ENCODE data around the gene SH3YL1.

Gene SH3YL1

DNA sequence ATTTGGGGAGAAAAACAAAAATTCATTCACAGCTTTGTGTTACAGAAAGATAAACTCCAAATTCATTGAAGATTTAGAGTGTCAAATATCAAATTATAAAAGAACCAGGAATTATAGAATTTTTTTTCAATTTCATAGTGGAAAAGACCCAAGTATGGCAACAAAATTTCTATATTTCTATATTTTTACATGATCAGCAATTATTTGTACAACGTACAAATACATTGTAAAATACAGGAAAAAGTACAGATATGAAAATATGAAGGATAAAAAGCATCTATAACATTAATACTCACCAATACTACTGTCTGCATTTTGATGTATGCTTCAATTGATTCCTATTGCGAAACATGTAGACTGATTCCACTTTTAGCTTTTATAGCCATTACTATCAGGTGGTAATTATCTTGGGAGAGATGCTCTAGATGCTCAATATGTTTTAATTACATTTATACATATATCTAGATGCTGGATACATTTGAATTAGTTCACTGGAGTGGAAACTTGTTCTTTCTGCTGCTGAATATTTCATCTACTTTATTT is 4.0 kb downstream of the SH3YL1 start:
- TF ChIP-seq, protein P1, sequence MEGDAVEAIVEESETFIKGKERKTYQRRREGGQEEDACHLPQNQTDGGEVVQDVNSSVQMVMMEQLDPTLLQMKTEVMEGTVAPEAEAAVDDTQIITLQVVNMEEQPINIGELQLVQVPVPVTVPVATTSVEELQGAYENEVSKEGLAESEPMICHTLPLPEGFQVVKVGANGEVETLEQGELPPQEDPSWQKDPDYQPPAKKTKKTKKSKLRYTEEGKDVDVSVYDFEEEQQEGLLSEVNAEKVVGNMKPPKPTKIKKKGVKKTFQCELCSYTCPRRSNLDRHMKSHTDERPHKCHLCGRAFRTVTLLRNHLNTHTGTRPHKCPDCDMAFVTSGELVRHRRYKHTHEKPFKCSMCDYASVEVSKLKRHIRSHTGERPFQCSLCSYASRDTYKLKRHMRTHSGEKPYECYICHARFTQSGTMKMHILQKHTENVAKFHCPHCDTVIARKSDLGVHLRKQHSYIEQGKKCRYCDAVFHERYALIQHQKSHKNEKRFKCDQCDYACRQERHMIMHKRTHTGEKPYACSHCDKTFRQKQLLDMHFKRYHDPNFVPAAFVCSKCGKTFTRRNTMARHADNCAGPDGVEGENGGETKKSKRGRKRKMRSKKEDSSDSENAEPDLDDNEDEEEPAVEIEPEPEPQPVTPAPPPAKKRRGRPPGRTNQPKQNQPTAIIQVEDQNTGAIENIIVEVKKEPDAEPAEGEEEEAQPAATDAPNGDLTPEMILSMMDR (IDR thresholded peaks at IDR 0.05): no peak

DNA sequence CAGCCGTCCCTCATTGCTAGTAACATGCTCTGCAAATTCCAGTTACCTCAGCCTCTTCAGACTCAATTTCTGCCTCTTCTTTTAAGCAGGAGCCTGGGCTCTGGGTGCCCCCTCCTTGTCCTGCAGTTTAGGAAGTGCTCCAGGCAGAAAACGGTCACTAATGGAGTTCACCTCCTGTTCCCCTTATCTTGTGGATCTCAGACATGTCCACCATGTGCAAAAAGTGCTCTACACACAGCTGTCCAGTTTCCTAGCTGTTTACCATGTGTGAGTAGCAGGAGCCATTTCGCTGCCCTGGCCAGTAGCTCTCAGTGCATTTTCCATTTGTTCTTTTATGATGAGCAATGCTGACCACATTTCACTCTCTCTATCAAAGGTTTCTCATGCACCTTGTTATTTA is 4.9 kb downstream of the SH3YL1 start:
- TF ChIP-seq, protein P1 (IDR thresholded peaks at IDR 0.05): no peak

DNA sequence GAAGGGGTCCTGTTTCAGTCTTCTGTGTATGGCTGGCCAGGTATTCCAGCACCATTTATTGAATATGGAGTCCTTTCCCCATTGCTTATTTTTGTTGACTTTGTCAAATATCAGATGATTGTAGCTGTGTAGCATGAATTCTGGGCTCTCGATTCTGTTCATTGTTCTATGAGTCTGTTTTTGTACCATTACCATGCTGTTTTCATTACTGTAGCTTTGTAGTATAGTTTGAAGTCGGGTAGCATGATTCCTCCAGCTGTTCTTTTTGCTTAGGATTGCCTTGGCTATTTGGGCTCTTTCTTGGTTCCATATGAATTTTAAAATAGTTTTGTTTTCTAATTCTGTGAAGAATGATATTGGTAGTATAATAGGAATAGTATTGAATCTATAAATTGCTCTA is 6.0 kb downstream of the SH3YL1 start:
- TF ChIP-seq, protein P1 (IDR thresholded peaks at IDR 0.05): no peak

DNA sequence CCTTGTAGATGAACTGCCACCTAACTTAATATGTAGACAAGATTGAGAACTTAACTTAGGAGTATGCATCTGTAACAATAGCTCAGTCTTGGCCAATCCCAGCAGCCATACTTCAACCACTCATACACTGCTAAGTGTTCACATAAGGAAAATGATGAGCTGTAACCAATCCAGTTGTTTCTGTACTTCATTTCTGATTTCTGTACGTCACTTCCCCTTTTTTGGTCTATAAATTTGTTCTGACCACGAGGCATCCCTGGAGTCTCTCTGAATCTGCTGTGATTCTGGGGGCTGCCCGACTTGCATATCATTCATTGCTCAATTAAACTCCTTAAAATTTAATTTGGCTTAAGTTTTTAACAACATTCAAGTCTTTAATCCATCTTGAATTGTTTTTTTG is 6.4 kb downstream of the SH3YL1 start:
- TF ChIP-seq, protein P1 (IDR thresholded peaks at IDR 0.05): no peak

DNA sequence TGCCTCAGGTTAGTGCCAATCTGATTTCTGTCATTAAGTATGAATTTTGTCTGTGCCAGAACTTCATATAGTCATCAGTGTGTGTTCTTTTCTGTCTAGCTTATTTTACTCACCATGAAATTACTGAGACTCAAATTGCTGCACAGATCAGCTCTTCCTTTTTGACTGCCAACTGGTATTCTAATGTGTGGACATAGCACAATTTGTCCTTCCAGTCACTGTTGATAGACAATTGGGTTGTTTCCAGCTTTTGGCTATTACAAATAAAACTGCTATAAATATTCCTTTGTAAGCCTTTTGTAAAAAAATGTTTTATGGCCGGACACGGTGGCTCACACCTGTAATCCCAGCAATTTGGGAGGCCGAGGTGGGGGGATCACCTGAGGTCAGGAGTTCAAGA is 7.7 kb downstream of the SH3YL1 start:
- TF ChIP-seq, protein P1 (IDR thresholded peaks at IDR 0.05): no peak

DNA sequence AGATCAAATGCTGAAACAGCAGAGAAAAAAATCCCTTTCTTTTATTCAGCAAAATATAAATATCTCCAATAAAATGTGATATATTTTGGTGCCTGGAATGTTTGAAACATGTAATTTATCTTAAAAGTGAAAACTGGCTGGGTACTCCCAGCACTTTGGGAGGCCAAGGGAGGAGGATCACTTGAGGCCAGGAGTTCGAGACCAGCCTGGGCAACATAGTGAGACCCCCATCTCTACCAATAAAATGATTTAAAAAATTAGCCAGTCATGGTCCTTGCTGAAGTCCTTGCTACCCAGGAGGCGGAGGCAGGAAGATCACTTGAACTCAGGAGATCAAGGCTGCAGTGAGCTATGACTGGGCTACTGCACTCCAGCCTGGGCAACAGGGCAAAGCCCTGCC is 8.6 kb downstream of the SH3YL1 start:
- TF ChIP-seq, protein P1 (IDR thresholded peaks at IDR 0.05): no peak

DNA sequence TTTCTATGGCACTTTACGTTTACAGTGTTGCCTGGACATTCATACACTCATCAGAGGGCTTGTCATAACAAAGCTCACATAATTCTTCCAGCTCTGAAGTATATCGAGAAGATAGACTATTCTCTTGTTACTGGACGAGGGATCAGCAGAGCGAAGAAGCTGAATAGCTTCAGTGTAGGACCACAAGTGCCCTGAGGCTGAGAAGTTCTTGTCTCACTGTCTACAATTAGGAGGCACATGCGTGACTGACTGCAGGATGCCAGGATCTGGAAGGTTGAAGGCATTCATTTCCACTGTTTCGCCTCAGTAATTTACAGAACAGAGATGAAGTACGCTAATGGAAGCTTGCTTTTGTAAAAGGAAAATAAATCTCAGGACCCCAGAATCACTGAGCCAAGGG is 9.6 kb downstream of the SH3YL1 start:
- TF ChIP-seq, protein P1 (IDR thresholded peaks at IDR 0.05): no peak

DNA sequence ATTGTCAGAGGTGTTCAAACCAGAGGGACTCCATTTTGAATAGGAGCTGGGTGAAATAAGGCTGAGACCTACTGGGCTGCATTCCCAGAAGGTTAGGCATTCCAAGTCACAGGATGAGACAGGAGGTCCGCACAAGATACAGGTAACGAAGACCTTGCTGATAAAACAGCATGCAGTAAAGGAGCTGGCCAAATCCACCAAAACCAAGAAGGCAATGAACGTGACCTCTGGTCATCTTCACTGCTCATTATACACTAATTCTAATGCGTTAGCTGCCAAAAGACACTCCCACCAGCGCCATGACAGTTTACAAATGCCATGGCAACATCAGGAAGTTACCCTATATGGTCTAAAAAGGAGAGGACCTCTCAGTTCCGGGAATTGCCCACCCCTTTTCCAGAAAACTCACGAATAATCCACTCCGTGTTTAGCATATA is 10.6 kb downstream of the SH3YL1 start:
- TF ChIP-seq, protein P1 (IDR thresholded peaks at IDR 0.05): no peak
